A673 (cell line): ENCODE measurements around the gene ENGASE.

Experiments used
- CTCF ChIP-seq: fragments of 300-800, 200-600 bp; sonication (generic); conservative IDR thresholded peaks from 2 replicates; pipeline ENCODE4 v1.5.1; 2017; ENCODE audit warnings: low read depth, mild to moderate bottlenecking, antibody characterized with exemption, low read length, moderate library complexity, mixed read lengths
- EZH2 ChIP-seq: fragments of 200-600 bp; sonication (generic); IDR thresholded peaks from 2 replicates; pipeline ENCODE4 v1.6.1; 2017; ENCODE audit warnings: borderline replicate concordance, low read depth, mild to moderate bottlenecking, mixed read lengths, antibody characterized with exemption, low read length; ENCODE audit not compliant: poor library complexity, severe bottlenecking

- TF ChIP-seq CTCF (no peak), EZH2 (no peak)
Measured at GRCh38 chr17:79073016-79073705, 1.5 kb upstream of the ENGASE start.
